OCI-M1 (cell line): ENCODE data around the gene PELI1.
"Not testable (repeated sequence)": the region's sequence is repeated elsewhere in the genome, so short reads cannot be mapped to it uniquely, and the experiment has no call there.

ENCODE experiments used
- DNase-seq: peaks from one replicate; lab custom pipeline; 2025; lab: John Stamatoyannopoulos, UW

Gene PELI1

DNA sequence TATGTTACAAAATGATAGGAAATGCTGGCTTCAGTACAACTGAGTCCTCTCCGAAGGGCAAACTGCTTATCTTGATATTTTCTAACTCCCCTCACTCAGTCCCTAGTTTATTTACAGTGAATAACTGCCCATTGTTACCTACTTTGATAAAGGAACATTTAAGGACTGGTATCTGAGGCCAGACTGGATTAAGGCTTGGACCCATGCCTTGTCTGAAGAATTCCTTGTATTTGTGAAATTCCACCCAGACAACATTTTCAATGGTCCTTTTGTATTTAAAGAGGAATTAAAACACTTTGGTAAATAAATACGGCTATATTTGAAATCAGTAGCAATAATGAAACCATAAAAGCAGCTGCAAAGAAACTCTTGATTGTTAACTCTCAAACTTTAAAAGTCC lies 58.3 kb downstream of the PELI1 start:
- DNase-seq: no peak

DNA sequence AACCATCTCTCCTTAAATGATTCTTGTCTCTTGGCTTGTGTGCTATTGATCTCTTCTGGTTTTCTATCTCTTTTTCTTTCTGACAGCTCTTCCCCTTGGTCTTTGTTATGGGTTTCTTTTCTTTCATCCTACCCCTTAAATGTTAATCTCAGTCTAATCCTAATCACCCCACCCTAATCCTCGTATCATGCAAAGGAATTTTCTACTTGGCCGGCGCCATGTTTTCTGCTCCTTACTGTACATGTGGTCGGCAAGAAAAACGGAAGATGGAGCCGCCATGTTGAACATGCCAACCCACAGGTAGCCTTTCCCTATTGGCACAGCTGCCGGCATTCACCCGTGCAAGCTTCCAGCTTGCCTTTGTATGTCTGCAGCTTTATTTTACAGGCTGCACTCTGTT lies 63.2 kb downstream of the PELI1 start:
- DNase-seq: no peak

DNA sequence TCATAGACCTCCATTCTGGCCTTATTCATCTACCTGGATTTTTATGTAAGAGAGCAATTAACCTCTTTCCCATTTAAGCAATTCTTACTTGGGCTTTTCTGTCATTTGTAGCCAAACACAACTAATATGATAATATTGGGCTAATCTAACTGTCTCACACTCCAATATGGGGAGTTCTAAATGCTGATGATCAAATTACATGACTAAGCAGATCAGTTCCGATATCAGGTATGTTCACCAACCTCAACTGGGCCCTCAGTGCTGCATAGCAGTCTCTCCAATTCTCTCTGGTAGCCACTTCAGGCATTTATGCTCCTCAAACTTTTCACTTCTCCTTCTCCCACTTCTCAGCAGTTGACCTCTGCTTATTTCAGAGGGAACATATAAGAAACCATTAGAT lies 64.0 kb downstream of the PELI1 start:
- no peak for DNase-seq

DNA sequence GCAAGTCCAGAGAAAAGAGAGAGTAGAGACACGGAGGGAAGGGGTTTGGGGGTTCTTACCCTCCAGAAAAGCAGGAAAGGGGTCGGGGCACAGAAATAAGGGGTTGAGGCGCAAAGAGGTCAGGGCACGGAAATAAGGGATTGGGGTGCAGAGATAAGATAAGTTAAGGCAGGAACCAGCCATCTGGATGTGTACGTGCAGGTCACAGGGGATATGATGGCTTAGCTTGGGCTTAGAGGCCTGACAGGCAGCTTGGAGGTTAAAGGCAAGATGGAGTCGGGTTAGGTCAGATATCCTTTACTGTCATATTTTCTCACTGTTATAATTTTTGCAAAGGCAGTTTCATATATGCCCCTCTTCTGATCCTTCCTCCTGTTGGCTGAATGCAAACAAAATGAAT lies 64.5 kb downstream of the PELI1 start:
- DNase-seq: not testable (repeated sequence)

DNA sequence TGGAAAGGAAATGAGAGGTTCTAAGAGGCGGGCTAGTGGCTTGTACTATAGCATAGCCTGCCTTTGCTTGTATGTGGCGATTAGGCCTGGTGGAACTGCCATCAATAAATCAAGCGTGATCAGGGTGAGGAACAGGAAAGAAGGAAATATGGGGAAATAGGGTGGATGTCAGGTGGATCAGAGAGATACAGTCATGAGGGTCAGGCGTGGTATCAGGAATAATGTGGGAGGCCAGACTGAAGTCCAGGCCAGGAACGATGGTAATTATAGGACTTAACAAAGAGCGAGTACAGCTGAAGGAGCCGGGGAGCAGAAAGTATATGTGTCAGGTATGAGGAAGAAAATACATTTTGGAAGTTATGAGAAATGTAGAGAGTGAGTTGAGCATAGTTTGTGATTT lies 67.4 kb downstream of the PELI1 start:
- DNase-seq: not testable (repeated sequence)

DNA sequence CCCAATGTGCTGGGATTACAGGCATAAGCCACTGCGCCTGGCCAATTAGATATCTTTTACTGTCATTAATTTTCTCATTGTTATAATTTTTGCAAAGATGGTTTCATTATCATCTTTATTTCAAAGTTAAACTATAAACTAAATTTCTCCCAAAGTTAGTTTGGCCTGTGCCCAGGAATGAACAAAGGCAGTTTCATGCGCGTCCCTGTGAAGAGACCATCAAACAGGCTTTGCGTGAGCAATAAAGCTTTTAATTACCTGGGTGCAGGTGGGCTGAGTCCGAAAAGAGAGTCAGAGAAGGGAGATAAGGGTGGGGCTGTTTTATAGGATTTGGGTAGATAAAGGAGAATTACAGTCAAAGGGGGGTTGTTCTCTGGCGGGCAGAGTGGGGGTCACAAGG lies 69.6 kb downstream of the PELI1 start:
- DNase-seq: not testable (repeated sequence)

DNA sequence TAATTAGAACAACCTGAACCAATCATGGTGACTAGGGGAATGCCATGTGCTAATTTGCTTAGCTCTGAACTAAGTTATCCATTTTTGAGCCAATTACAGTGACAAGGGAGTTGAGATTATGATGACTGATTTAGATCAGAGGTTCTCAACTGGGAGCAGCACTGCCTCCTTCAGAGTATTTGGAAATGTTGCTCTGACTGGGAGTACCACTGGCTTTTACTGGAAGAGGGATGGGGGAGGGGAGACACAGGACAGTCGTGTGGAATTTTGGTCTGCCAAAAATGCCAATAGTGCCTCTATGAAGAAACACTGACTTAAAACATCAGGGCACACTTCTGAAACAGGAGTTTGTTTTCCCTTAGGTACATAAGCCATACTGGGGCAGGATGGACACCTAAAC lies 76.9 kb downstream of the PELI1 start:
- DNase-seq: no peak

DNA sequence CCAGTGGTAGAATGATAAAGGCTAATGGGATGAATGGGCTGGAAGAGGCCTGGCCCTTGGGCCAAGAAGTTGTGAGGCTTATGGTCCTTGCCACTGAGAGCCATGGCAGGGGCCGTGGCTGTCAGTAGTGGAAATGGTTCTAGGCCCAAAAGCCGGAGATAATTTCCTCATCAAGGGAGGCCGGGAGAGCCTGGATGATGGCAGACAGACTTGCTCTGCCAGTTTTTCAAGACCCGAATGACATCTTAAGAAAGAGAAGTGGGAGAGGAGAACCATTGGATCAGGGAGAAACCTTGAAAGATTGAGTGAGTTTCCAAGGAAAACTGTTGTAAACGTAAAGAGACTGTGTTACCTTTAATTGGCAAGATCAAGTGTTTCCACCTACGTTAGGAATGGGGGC lies 78.7 kb downstream of the PELI1 start:
- no peak for DNase-seq

DNA sequence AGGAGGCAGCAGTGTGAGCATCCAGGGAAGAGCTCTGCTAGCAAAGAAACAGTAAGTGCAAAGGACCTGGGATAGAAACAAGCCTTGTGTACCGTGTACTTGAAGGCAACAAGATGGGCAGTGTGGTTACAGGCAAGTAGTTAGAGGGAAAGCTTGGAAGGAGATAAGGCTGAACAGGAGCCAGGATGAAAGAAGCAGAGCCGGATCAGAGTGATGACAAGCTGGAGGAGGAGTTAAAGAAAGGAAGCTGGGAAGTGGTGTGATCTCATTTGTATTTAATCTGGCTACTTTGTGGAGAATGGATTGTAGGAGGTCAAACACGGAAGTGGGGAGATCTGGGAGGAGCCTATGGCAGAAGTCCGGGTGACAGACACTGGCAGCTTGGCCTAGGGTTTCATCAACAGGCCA lies 80.3 kb downstream of the PELI1 start:
- DNase-seq: no peak

DNA sequence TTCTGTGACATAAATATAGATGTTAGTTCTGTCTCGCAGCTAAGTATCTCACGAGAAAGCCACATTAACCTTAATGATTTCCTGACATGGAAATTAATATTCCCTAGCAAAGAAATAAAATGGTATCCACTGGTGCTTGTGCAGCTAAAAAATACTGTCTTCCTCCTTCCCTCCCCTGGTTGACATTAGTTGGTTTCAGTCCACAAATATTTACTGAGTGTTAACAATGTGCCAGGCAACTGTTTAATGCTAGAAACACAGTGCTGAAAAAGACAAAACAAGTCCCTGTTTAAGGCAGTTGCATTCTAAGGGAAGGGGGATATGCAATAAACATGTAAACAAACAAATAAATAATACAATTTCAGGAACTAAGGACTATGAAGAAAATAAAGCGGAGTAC lies 80.8 kb downstream of the PELI1 start:
- no peak for DNase-seq

DNA sequence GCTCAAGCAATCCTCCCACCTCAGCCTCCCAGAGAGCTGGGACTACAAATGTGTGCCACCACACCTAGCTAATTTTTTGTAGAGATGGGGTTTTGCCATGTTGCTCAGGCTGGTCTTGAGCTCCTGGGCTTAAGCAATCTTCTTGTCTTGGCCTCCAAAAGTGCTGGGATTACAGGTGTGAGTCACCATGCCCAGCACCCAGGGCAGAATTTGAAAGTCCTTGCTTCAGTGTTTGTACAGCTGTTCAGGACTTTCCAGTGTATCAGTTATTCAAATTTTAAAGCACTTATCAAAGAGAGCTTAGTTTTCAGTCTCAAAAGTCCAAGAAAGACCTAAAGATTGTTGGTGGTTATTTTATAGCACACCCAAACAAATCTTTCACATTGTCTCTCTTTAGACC lies 81.4 kb downstream of the PELI1 start:
- no peak for DNase-seq

DNA sequence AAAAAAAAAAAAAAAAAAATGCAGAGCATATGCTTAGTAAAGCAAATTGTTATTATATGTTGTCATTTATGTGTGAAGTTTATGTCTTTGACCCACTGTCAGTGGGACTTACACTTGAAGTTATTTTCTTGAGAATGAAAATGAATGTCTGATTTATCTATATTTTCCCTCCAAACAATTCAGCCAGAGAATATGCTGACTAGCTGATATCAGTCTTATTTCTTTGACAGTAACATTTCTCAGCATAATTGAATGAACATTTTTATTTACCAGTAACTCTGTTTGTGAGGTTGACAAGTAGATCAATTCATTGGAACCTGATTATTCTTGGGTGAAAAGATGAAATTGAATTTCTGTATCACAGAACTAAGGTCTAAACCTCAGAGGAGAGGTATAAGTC lies 85.0 kb downstream of the PELI1 start:
- DNase-seq: no peak

DNA sequence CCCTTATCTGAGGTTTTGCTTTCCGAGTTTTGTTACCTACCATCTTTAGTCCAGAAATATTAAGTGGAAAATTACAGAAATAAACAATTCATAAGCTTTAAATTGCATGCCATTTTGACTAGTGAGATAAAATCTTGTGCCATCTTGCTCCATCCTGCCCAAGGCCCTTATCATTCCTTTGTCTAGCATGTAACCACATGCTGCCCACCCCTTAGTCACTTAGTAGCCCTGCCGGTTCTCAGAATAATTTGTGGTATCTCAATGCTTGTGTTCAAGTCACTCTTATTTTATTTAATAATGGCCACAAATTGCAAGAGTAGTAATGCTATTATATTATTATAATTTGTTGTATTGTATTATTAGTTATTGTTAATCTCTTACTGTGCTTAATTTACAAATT lies 88.2 kb downstream of the PELI1 start:
- no peak for DNase-seq

DNA sequence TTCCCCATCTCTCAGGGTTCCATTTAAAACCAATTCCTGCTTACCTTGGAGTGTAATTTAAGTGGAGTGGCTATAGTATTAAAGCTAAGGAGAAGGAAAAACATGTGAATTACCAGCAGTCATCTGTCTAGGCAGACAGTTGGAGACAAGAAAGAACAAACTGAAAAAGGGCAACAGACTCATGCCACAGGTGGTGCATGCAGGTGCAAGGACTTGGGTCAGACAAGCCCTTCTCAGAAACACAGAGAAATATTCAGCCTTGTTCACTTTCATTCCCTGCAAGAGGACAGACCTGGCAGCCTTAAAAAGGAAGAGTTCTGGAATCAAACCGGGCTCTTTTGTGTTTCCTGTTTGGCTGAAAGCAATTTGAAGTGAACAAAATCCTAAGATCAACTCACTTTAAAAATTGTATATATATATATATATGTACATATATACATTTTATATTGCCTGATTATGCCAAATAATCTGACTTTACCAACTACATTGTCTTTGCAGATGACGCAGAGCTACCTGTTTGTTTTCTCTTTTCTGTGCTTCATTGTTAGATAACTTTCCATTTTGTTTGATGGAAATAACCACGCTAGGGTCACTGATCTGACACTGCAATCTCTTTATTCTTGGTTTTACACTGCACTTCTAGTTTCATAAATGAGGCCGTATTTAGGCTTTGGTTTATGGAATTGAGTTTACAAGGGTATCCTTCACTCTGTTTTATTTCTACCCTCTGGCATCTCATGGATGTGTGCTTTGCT lies 89.9 kb downstream of the PELI1 start:
- no peak for DNase-seq

DNA sequence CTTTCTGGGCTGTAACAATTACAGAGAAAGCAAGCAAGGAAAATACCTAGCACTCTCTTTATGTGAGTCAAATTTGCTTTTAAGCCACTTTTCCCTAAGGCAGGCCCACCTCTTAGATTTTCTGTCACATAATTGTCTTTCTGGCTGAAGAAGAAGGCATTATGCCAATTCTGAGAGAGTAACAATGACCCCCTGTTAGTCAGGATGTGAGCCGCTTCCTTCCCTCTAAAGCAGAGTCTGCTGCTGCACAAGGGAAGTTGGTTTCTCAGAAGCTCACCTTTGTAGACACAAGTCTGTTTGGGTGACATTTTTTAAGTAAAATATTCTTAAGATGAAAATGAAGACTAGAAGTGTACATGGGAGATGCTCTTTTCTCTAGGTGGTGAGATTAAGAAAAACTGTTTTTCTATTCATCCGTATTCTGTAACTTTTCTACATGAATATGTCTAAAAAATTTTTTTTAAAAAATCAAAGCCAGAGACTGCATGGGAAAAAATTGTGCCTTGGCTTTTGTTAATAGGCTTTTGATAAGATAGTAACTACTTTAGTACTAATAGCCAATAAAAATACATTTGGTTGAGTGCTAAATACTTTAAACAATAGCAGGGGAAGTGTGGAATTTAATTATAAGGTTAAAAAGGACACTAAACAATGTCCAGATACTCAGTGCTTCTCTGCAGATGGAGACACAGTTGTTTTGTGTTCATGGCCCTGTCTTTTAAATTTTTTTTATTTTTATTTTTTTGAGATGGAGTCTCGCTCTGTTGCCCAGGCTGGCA lies 91.6 kb downstream of the PELI1 start:
- DNase-seq: no peak

DNA sequence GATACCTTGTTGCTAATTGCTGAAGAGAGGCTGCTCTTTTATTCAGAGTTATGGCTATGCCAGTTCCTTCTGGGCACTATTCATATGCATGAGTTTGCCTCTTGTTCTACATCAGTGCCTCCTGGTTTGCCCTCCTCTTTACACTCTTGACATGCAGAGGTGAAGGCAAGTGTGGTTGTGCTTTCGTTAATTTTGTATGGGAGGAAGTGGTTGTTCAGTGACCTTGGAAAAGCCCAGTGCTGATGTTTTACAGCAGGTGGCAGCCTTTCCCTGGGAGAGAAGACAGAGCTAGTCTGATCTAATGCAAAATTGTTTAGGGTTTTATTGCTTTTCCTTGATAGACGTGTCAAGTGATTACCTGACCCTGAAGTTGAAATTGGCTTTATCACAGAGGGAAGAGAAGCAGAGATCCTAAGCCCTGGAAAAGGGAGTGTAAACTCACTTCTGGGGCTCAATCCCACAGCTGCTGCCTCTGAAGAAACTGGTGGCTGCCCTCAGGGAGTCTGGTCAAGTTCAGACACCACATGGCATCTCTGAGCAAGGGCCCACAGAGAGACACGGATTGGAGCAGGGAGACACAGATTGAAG lies 94.5 kb downstream of the PELI1 start:
- peak; percentile 75 for DNase-seq

DNA sequence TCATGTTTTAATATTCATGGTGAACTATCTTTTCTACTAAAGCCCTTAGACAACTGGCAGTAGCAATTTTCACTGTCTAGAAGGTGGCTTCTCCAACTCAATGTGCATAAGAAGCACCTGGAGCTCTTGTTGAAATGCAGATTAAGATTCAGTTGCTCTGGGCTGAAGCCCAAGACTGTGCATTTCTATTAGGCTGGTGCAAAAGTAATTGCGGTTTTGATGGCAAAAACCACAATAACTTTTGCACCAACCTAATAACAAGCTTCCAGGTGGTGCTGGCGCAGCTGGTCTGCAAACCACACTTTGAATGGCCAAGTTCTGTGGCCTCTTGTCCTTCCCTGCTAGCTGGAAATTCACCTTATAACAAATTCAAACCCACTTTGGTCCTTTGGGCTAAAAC lies 98.3 kb downstream of the PELI1 start:
- no peak for DNase-seq
